Naive thymus-derived CD8-positive, alpha-beta T cell (primary cell): ENCODE data around the gene N4BP2L2. TPM values are rescaled to one million over a fixed set of nuclear protein-coding genes. Genes with fewer than 3 reads are reported as not detected.

Source experiments
- ATAC-seq, 2 donors: fragments of 150-1000 bp; cut with Tn5 transposase in 1 of 2; sonication (Bioruptor Pico), chemical (Tn5 transposase) in 1 of 2; 1 replicate in 1 of 2; 2 replicates in 1 of 2; pipeline ENCODE4 v1.10.0; 2021; ENCODE audit warnings: mild to moderate bottlenecking in 2 of 2, moderate library complexity in 2 of 2
- POLR2A ChIA-PET: fragments of 350-600 bp; sonication (Branson Sonifier 250); formaldehyde crosslinking; loops from one replicate; lab custom pipeline; 2021; ENCODE audit warnings: antibody characterized with exemption; lab: Charles Lee
- DNase-seq, 10 donors: peaks; one replicate each; pipeline versions ENCODE4 v3.0.0 to v3.0.0-alpha.2; 2020 to 2022
- H3K27ac Mint-ChIP-seq, 10 donors: one replicate each; pipeline ENCODE4 v1.8.0; 2020 to 2022; ENCODE audit warnings: mild to moderate bottlenecking in 10 of 10, mixed read lengths in 10 of 10, moderate library complexity in 4 of 10, inconsistent platforms in 1 of 10
- H3K27me3 Mint-ChIP-seq, 5 donors: one replicate each; pipeline ENCODE4 v1.8.0; 2021 to 2022; ENCODE audit warnings: mixed read lengths in 5 of 5
- H3K36me3 Mint-ChIP-seq, 3 donors: one replicate each; pipeline ENCODE4 v1.8.0; 2020 to 2022; ENCODE audit warnings: mixed read lengths in 3 of 3, mild to moderate bottlenecking in 2 of 3, inconsistent platforms in 1 of 3
- H3K4me1 Mint-ChIP-seq, 4 donors: one replicate each; pipeline ENCODE4 v1.8.0; 2021 to 2022; ENCODE audit warnings: mixed read lengths in 4 of 4
- H3K4me3 Mint-ChIP-seq, 10 donors: one replicate each; pipeline ENCODE4 v1.8.0; 2020 to 2022; ENCODE audit warnings: mild to moderate bottlenecking in 10 of 10, mixed read lengths in 10 of 10, moderate library complexity in 6 of 10, inconsistent platforms in 1 of 10
- H3K9me3 Mint-ChIP-seq, 9 donors: one replicate each; pipeline ENCODE4 v1.8.0; 2020 to 2022; ENCODE audit warnings: mixed read lengths in 9 of 9, mild to moderate bottlenecking in 3 of 9, inconsistent platforms in 1 of 9, moderate library complexity in 1 of 9
- polyA plus RNA-seq, 3 donors: library from polyadenylated mRNA; unstranded; fragments of 300-500 nt; fragmentation: Illumina TruSeq; gene quantifications; one replicate each; pipeline ENCODE4 v1.2.3, GENCODE V29; 2021
- total RNA-seq, 8 experiments: library from RNA in 2 of 8; stranded (reverse) in 2 of 8; gene quantifications; one replicate each; pipeline ENCODE4 v1.2.3 and lab custom pipeline; 2021 to 2026

Gene N4BP2L2
- total and polyA plus RNA-seq, 5 experiments from 2014 or later = 126 to 395 (median 186) TPM

DNA sequence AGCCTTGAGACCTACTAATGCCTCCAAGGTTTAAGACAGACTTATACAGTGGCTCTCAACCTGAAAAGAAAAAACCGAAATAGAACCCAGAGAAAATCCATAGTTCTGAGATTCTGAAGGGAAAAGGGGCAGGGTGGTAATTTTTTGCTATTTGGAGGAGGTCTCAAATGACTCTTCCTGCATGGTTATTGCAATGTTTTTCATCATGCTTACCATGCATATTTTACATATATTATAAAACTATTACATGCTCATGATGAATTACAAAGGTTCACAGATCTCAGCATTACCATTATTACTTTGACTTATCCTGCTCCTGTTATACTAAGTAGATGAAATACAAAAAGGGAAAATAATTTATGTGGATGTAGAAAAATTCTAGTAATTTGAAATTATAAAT is 47.6 kb downstream of the N4BP2L2 start:
- no peaks in the 10 kb centered on the region for H3K27me3 Mint-ChIP-seq
- no peaks in the 10 kb centered on the region for H3K9me3 Mint-ChIP-seq
- no peak overlapping the region for H3K4me3 Mint-ChIP-seq
- ATAC-seq (no peak), DNase-seq (no peak)
- no peaks in the 10 kb centered on the region for H3K36me3 Mint-ChIP-seq
- peaks cover 0 to 7% (median 3%) of the 10 kb centered on the region in 4 donors for H3K4me1 Mint-ChIP-seq
- H3K27ac Mint-ChIP-seq = no peak overlapping the region
- POLR2A ChIA-PET = no interaction called here

DNA sequence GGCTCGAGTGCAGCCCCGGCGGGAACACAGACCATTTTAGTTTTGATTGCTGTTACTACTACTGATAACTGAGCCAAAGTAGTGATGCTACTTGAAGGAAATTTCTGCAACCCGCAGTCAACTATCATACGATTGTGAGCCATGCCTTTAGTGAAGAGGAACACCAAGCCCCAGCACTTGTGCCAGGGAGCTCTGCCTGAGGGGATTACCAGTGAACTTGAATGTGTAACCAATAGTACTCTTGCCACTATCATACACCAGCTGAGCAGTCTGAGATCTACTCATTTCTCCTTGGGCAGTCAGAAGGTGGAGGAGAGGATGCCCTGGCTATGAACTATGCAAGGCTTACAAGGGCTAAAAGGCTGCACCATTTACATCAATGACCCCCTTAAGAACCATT is 61.7 kb downstream of the N4BP2L2 start:
- DNase-seq = no peak
- H3K27me3 Mint-ChIP-seq = peaks cover 0 to 3% (median 0%) of the 10 kb centered on the region in 5 donors
- no peak overlapping the region for H3K27ac Mint-ChIP-seq
- H3K4me3 Mint-ChIP-seq = no peak overlapping the region
- H3K9me3 Mint-ChIP-seq = no peaks in the 10 kb centered on the region
- ATAC-seq = no peak
- H3K4me1 Mint-ChIP-seq = no peaks in the 10 kb centered on the region
- POLR2A ChIA-PET = interaction anchor here (0.6 to 0.9 kb wide), 2 partner anchors 49 to 1067 kb away, joined by 3 read pairs; partner anchors contain the start of gene N4BP2L1
- peaks cover 0 to 18% (median 15%) of the 10 kb centered on the region in 3 donors for H3K36me3 Mint-ChIP-seq

DNA sequence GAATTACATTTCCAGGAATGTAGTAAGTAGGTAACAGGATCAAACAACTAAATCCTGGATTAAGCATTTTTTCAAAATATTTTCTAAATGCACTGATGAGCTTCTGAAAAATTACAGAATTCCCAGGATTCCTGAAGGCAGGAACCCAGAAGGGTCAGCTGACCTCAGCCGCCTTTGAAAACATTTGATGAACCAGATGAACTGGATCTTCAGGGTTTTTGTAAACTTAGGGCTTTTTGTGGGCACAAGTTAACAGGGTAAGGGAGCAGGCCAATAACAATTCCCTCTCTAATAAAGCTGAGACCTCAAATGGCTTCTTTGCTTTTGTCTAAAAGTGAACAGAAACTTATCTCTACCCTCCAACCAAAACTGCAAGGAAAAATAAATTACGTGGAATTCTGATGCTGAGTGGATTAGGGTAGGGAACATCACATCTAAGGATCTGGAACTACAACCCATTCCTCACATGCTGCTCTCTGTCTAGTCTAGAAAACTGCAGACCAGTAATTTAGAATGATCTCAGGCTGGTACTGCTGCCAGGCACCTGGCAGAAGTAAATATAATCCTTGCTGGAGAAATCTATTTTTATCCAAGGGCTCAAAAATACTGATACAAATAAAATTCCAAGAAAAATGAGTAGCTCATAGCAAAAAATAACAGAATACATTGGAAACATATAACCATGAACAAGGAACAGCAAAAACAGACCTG is 62.4 kb downstream of the N4BP2L2 start:
- H3K4me1 Mint-ChIP-seq = no peaks in the 10 kb centered on the region
- H3K36me3 Mint-ChIP-seq = peaks cover 0 to 18% (median 17%) of the 10 kb centered on the region in 3 donors
- ATAC-seq (no peak), DNase-seq (no peak)
- H3K4me3 Mint-ChIP-seq = no peak overlapping the region
- no peak overlapping the region for H3K27ac Mint-ChIP-seq
- H3K27me3 Mint-ChIP-seq = peaks cover 0 to 3% (median 0%) of the 10 kb centered on the region in 5 donors
- H3K9me3 Mint-ChIP-seq = no peaks in the 10 kb centered on the region
- POLR2A ChIA-PET = interaction anchor here (0.6 kb wide), 1 partner anchor 1068 kb away, joined by 3 read pairs; no protein-coding TSS in a partner anchor

DNA sequence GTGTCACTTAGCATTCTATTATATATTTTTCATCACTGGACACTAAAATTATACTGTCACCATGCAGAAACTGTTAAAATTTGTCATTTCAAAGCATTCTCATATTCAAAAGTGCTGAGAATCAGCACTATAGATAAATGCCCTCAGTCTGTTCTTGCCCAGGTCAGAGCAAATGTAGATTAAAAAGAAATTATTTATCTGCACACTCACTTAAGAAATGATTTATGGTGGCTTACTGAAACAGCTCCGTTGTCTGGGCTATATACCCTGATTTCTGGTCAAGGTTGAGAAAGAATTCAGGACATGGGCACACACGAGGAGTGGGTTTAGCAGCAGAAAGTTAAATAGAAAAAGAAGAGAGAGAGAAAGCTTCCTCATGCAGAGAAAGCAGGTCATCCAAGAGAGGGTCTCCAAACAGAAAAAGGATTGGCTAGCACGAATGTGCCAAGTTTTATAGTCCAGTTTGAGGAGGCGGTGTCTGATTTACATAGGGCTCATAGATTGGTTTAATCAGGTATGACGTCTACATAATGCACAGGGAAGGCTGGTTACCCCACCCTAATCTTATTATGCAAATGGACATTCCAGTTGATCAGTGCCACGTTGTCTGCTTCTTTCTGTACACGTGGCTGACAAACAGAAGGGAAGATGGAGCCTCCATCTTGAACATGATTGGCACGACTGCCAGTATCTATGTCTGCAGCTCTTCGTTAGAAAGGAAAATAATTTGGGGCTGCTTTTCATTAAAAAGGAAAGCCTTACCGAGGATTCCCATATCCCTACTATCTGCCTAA is 63.4 kb downstream of the N4BP2L2 start:
- DNase-seq (no peak), ATAC-seq (no peak)
- POLR2A ChIA-PET = interaction anchor here (0.7 kb wide), 1 partner anchor 52 kb away, joined by 4 read pairs; no protein-coding TSS in a partner anchor
- Mint-ChIP-seq H3K4me1 (no peaks in the 10 kb centered on the region), H3K27ac (no peak overlapping the region), H3K36me3 (peaks cover 0 to 18% (median 17%) of the 10 kb centered on the region in 3 donors), H3K4me3 (no peak overlapping the region), H3K27me3 (peaks cover 0 to 3% (median 0%) of the 10 kb centered on the region in 5 donors), H3K9me3 (no peaks in the 10 kb centered on the region)

DNA sequence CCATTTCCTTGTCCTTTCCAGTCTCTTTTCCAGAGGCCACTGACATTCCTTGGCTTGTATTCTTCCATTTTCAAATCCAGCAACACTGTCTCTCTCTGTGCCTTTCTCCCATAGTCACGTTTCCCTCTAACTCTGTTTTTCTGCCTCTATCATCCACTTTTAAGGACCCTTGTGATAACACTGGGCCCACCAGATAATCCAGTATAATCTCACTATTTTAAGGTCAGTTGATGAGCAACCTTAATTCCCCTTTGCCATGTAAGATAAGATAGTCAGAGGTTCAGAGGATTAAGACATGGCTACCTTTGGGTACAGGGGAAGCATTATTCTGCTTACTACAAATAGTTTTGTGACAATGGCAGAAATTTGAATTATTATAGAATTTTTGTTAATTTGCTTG is 64.9 kb downstream of the N4BP2L2 start:
- Mint-ChIP-seq H3K9me3 (no peaks in the 10 kb centered on the region), H3K27me3 (peaks cover 0 to 3% (median 0%) of the 10 kb centered on the region in 5 donors), H3K36me3 (peaks cover 0 to 21% (median 17%) of the 10 kb centered on the region in 3 donors), H3K27ac (no peak overlapping the region), H3K4me3 (no peak overlapping the region), H3K4me1 (peaks cover 0 to 1% (median 0%) of the 10 kb centered on the region in 4 donors)
- POLR2A ChIA-PET = no interaction called here
- DNase-seq (no peak), ATAC-seq (no peak)

- no peak overlapping the region for H3K27ac Mint-ChIP-seq
- peaks cover 0 to 15% (median 10%) of the 10 kb centered on the region in 3 donors for H3K36me3 Mint-ChIP-seq
- H3K9me3 Mint-ChIP-seq = no peaks in the 10 kb centered on the region
- H3K4me1 Mint-ChIP-seq = peaks cover 0 to 6% (median 0%) of the 10 kb centered on the region in 4 donors
- POLR2A ChIA-PET = interaction anchor here (0.9 kb wide), 1 partner anchor 11 kb away, joined by 3 read pairs; no protein-coding TSS in a partner anchor
- H3K27me3 Mint-ChIP-seq = no peaks in the 10 kb centered on the region
- no peak for DNase-seq
- H3K4me3 Mint-ChIP-seq = no peak overlapping the region
- ATAC-seq = no peak
Observed at GRCh38 chr13:32472194-32472621, 66.4 kb downstream of the N4BP2L2 start.

- Mint-ChIP-seq H3K27me3 (no peaks in the 10 kb centered on the region), H3K4me1 (peaks cover 0 to 6% (median 0%) of the 10 kb centered on the region in 4 donors), H3K27ac (peak overlapping the region in 1 of 10 donors; percentile 39), H3K36me3 (peaks cover 0 to 10% (median 5%) of the 10 kb centered on the region in 3 donors), H3K9me3 (no peaks in the 10 kb centered on the region), H3K4me3 (no peak overlapping the region)
- POLR2A ChIA-PET = no interaction called here
- ATAC-seq (no peak), DNase-seq (no peak)
Observed at GRCh38 chr13:32471187-32471922, 67.2 kb downstream of the N4BP2L2 start.

- Mint-ChIP-seq H3K4me3 (no peak overlapping the region), H3K36me3 (peaks cover 0 to 7% (median 6%) of the 10 kb centered on the region in 3 donors), H3K27me3 (no peaks in the 10 kb centered on the region), H3K4me1 (peaks cover 0 to 6% (median 0%) of the 10 kb centered on the region in 4 donors), H3K27ac (peak overlapping the region in 1 of 10 donors; percentile 63), H3K9me3 (peaks cover 0 to 2% (median 0%) of the 10 kb centered on the region in 9 donors)
- POLR2A ChIA-PET = no interaction called here
- no peak for ATAC-seq
- no peak for DNase-seq
Observed at GRCh38 chr13:32468502-32469142, 70.0 kb downstream of the N4BP2L2 start.

GRCh38 chr13:32456591-32456990 is 82.0 kb downstream of the N4BP2L2 start:
- Mint-ChIP-seq H3K4me3 (no peak overlapping the region), H3K36me3 (peaks cover 39 to 74% (median 44%) of the 10 kb centered on the region in 3 donors), H3K4me1 (peaks cover 0 to 7% (median 4%) of the 10 kb centered on the region in 4 donors), H3K9me3 (peaks cover 0 to 50% (median 30%) of the 10 kb centered on the region in 9 donors), H3K27me3 (no peaks in the 10 kb centered on the region), H3K27ac (no peak overlapping the region)
- POLR2A ChIA-PET = no interaction called here
- DNase-seq (no peak), ATAC-seq (no peak)

GRCh38 chr13:32455594-32455903 is 83.0 kb downstream of the N4BP2L2 start:
- Mint-ChIP-seq H3K4me3 (no peak overlapping the region), H3K27ac (peak overlapping the region in 2 of 10 donors; percentile 70 to 75), H3K4me1 (peaks cover 0 to 7% (median 4%) of the 10 kb centered on the region in 4 donors), H3K36me3 (peaks cover 39 to 67% (median 42%) of the 10 kb centered on the region in 3 donors), H3K9me3 (peaks cover 0 to 46% (median 30%) of the 10 kb centered on the region in 9 donors), H3K27me3 (no peaks in the 10 kb centered on the region)
- DNase-seq (no peak), ATAC-seq (no peak)
- POLR2A ChIA-PET = no interaction called here

- POLR2A ChIA-PET = no interaction called here
- no peak for DNase-seq
- no peak for ATAC-seq
- Mint-ChIP-seq H3K27ac (peak overlapping the region in 1 of 10 donors; percentile 75), H3K4me3 (no peak overlapping the region), H3K4me1 (peaks cover 0 to 7% (median 4%) of the 10 kb centered on the region in 4 donors), H3K36me3 (peaks cover 36 to 63% (median 39%) of the 10 kb centered on the region in 3 donors), H3K27me3 (no peaks in the 10 kb centered on the region), H3K9me3 (peaks cover 0 to 45% (median 29%) of the 10 kb centered on the region in 9 donors)
Observed at GRCh38 chr13:32454886-32455593, 83.6 kb downstream of the N4BP2L2 start.
